ENCODE data around the gene KCNK7.

GRCh38 chr11:65615950-65616574 is 20.5 kb upstream of the KCNK7 start:
- TF ChIP-seq POLR2AphosphoS5 (IDR thresholded peaks at IDR 0.05; ENCODE audit: low read depth, low read length) (no peak), SIN3A (IDR thresholded peaks at IDR 0.05; ENCODE audit: borderline replicate concordance, insufficient read depth, low read depth, low read length) (0 out of 2 replicates have a peak, but pooled peaks have one; percentile 29)

Measured in Panc1 (cell line).